Muscle of leg (tissue), 11 donors: ENCODE measurements around the gene MARVELD1. TPM values are rescaled to one million over a fixed set of nuclear protein-coding genes. Genes with fewer than 3 reads are reported as not detected.

Source experiments
- DNase-seq: peaks from one replicate; pipeline ENCODE4 v3.0.0; 2013
- H3K27ac ChIP-seq: one replicate; pipeline ENCODE4 v1.5.1; 2013; ENCODE audit warnings: mild to moderate bottlenecking, low read length, control low read depth
- H3K27me3 ChIP-seq: one replicate; pipeline ENCODE4 v1.6.1; 2013; ENCODE audit warnings: low read length; ENCODE audit not compliant: control insufficient read depth, insufficient read depth
- H3K36me3 ChIP-seq: one replicate; pipeline ENCODE4 v1.6.1; 2013; ENCODE audit warnings: low read length; ENCODE audit not compliant: control insufficient read depth, insufficient read depth
- H3K4me1 ChIP-seq: one replicate; pipeline ENCODE4 v1.6.1; 2013; ENCODE audit warnings: low read length; ENCODE audit not compliant: control insufficient read depth, insufficient read depth
- H3K4me3 ChIP-seq: one replicate; pipeline ENCODE4 v1.5.1; 2013; ENCODE audit warnings: low read length, control low read depth
- H3K9me3 ChIP-seq: replicated peaks from 2 replicates; pipeline ENCODE4 v1.6.1; 2013; ENCODE audit warnings: low read depth, low read length; ENCODE audit not compliant: control insufficient read depth
- WGBS: methylation state at CpG from one replicate; pipeline ENCODE4 v1.1.5; 2013; ENCODE audit warnings: missing lambda C conversion rate; ENCODE audit not compliant: insufficient coverage; 5-methylcytosine and 5-hydroxymethylcytosine counted together
- polyA plus RNA-seq, 8 donors: library from polyadenylated mRNA; unstranded; fragments of 120-200 nt; gene quantifications; one replicate each; pipeline versions ENCODE4 v1.2.1 to v1.2.3, GENCODE V29; 2013; ENCODE audit warnings: inconsistent platforms in 1 of 8, low replicate concordance in 1 of 8; ENCODE audit not compliant: insufficient read length in 8 of 8, insufficient read depth in 1 of 8
- total RNA-seq: library from RNA; stranded (reverse); fragments of 120-200 nt; gene quantifications from one replicate; pipeline ENCODE4 v1.2.4, GENCODE V29; 2013

The MARVELD1 gene
- total and polyA plus RNA-seq, 9 donors: 27.6 to 86.3 (median 54.0) TPM

DNA sequence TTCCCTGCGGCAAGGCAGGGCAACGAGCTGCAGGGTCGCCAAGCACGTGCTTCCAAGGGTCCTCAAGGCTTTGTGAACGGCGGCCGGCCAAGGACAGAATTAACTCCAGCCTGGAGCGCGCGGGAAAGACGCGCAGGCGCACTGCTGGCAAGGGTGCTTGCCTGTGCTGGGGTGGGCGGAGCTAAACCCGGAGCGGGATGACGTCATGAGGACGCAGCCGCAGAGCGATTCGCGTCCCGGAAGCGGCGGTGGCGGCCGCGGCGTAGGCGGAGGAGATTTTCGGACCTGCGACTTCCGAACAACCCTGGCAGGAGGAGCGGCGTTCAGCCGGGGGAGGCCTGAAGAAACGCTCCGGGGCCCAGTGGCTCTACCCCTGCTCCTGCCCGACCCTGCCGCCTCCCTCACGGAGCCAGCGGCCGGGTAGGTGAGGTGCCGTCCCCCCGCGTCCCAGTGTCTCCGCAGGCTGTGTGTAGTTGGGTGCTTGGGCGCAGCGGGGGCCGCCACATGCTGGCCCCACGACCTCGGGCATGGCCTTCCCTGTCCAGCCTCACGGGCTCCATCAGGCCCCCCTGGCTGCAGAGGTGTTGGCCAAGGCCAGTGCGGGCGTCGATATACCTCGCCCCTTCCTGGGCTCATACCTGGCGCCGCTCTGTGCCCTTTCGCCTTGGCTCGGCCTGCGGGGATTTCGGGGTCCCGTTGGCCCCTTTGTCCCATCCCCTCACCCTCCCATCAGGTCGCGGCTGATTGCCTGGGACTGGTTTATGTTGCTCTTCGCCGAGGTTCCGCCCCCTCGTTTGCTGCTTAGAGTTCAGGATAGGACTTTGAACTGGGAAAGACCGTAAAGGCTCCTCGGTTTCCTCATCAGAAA is 23.6 kb downstream of the MARVELD1 start, which contains the start of gene ZFYVE27:
TSS of gene ZFYVE27 (plus strand) at position 227 of the 868 bp plus-strand sequence. CDS start 1,350 bp downstream, outside the sequence.
- peak; percentile 97 for DNase-seq
- peaks cover 2% of the 10 kb centered on the region for H3K9me3 ChIP-seq
- H3K4me3 ChIP-seq: peak within 1 kb of the TSS; percentile 100
- H3K36me3 ChIP-seq: peaks cover 16% of the 10 kb centered on the region
- peak within 1 kb of the TSS; percentile 92 for H3K27ac ChIP-seq
- H3K27me3 ChIP-seq: no peaks in the 10 kb centered on the region
- peaks cover 14% of the 10 kb centered on the region for H3K4me1 ChIP-seq
- WGBS: under 1% methylated on average over 59 of the region's 72 CpGs

DNA sequence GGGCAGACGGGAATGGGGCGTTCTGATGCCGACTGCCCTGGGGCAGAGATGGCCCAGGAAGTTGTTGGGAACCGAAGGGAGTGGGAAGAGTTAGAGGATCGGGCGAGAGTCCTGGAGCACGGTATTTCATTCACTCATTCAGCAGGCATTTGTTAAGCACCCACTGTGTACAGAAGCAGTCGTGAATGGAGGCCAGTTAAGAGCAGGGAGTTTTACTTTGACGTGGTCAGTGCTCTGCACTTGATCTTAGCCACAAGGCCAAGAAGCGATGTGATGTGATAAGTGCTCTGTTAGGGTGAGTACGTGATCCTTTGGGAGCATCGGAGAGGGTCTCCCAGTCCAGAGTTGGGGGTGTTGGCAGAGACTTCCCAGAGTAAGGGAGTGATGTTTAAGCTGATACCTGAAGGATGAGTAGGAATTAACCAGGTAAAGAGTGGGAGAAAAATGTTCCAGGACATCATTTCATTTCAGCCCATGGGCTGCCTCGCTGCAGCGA is 24.3 kb downstream of the MARVELD1 start:
- Histone ChIP-seq H3K4me1 (peaks cover 14% of the 10 kb centered on the region), H3K4me3 (peak overlapping the region; percentile 100), H3K27me3 (no peaks in the 10 kb centered on the region), H3K9me3 (peaks cover 2% of the 10 kb centered on the region), H3K36me3 (peaks cover 17% of the 10 kb centered on the region), H3K27ac (peak overlapping the region; percentile 92)
- WGBS: 57% methylated on average over 6 of the region's 14 CpGs
- DNase-seq: no peak

DNA sequence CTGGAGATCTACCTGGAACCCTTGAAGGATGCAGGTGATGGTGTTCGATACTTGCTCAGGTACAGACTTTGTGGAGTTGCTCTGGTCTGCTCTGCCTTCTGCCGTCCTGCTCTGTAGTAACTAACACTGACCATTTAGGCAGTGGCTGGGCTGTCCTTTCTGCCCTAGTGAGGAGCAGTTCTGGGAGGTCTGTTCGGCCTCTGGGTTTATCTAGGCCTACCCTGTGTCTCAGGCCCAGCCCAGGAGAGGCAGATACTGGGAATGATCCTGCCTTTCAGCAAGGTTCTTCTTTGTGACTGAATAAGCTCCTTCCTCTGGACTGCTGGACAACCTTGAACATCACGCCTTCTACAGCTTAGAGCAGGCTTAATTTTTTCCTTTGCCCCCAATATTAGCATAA is 25.1 kb downstream of the MARVELD1 start:
- Histone ChIP-seq H3K27me3 (no peaks in the 10 kb centered on the region), H3K36me3 (peaks cover 23% of the 10 kb centered on the region), H3K27ac (no peak overlapping the region), H3K4me1 (peaks cover 14% of the 10 kb centered on the region), H3K9me3 (peaks cover 2% of the 10 kb centered on the region), H3K4me3 (no peak overlapping the region)
- no peak for DNase-seq
- WGBS: 80% methylated on average over 1 of the region's 4 CpGs

DNA sequence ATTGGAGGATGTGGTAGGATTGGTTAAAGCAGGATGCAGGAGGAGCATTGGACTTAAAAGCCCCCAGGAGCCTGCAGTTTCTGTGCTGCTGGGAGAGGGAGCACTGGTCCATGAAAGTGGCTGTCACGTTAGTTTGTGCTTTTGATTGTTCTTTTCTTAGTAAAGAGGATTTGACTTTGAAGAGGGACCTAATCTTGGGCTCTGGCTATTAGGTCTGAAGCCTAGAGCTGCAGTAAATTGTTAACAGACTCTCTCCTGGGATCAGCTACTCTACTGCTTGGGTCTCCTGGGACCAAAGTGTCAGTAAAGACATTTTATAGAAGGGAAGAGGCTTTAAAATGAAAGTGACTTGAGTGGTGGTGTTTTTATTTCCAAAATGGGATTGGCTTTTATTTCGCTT is 27.1 kb downstream of the MARVELD1 start:
- H3K36me3 ChIP-seq: peaks cover 31% of the 10 kb centered on the region
- peaks cover 14% of the 10 kb centered on the region for H3K4me1 ChIP-seq
- no peak overlapping the region for H3K27ac ChIP-seq
- WGBS: no CpG with 5 or more reads among the region's 2 CpGs
- no peak for DNase-seq
- peaks cover 2% of the 10 kb centered on the region for H3K9me3 ChIP-seq
- H3K4me3 ChIP-seq: no peak overlapping the region
- H3K27me3 ChIP-seq: no peaks in the 10 kb centered on the region

DNA sequence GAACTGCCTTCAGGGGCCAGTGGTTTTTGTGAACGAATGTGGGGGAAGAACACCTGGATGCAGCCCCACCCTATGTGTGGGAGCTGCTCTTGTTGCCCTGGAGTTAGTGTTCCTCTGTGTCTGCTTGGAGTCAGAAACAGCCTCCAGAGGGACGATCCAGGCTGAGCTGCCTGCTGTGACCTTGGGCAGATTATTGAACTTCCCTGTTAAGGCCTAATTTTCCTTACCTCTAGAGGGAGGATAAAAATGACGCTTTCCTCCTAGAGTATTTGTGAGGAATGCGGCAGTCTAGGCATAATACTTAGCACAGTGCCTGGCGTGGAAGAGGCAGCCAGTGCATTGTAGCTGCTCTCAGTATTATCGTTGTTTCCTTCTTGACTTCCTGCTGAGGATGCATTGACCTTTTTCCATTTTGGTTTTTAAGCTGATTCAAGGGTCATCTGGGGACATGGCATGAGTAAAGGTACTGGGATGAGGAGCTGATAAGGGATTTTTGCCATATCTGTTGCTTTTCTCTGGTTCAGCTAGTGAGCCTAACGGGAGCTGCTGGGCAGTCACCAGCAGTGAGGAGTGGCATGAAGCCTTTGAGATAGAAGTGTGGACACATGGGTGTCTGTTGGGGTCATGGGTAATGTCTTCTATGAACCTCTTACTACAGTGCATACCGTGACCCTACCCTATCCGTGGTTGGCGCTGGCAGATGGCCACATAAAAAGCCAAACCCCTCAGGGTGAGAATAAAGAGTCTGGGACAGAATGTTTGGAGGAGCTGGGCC is 29.8 kb downstream of the MARVELD1 start:
- peaks cover 3% of the 10 kb centered on the region for H3K4me1 ChIP-seq
- no peaks in the 10 kb centered on the region for H3K9me3 ChIP-seq
- peaks cover 43% of the 10 kb centered on the region for H3K36me3 ChIP-seq
- DNase-seq: no peak
- no peak overlapping the region for H3K4me3 ChIP-seq
- no peak overlapping the region for H3K27ac ChIP-seq
- 72% methylated on average over 5 of the region's 10 CpGs for WGBS
- no peaks in the 10 kb centered on the region for H3K27me3 ChIP-seq

DNA sequence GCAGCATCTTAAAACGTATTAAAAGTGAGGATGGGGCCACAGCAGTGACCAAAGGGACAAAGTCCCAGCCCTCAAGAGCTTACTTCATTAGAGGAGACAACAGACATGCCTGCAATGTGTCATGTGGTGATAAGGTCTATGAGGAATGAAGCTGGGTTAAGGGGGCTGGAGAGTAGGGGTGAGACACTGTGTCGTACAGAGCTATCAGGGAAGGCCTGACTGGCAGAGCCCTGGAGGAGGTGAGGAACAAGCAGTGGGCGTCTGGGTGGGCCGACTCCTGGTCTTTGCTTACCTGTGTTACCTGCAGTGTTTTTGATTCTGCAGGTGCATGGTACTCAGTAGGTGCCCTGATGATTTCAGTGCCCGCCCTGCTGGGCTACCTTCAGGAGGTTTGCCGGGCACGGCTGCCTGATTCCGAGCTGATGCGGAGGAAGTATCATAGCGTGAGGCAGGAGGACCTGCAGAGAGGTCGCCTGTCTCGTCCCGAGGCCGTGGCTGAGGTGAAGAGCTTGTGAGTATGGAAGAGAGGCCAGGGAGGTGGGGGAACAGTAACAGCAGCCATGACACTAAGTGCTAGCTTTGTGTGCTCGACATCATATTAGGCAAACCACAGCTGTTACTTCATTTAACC is 31.0 kb downstream of the MARVELD1 start:
- H3K4me3 ChIP-seq: no peak overlapping the region
- H3K9me3 ChIP-seq: no peaks in the 10 kb centered on the region
- no peak for DNase-seq
- no peaks in the 10 kb centered on the region for H3K4me1 ChIP-seq
- 96% methylated on average over 11 of the region's 15 CpGs for WGBS
- no peak overlapping the region for H3K27ac ChIP-seq
- H3K36me3 ChIP-seq: peaks cover 52% of the 10 kb centered on the region
- no peaks in the 10 kb centered on the region for H3K27me3 ChIP-seq

DNA sequence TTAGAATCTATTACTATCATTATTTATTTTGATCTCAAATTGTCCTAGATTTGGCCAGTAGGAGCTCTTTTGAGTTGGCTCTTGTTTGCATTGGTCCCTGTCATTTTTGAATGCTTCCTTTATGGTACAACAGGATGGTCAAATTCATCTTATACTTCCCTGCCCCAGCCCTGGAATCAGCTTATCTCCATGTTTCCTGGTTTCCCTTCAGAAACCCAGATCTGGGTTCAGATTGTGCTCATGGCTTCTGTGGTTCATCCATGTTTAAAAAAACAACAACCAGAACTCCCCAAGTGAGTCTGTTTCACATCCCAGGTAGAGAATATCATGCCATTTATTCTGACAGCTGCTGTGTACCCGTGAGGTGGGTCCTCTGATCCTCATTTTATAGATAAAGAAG is 34.0 kb downstream of the MARVELD1 start:
- no CpG with 5 or more reads among the region's 1 CpG for WGBS
- H3K27me3 ChIP-seq: no peaks in the 10 kb centered on the region
- no peak overlapping the region for H3K4me3 ChIP-seq
- peaks cover 62% of the 10 kb centered on the region for H3K36me3 ChIP-seq
- DNase-seq: no peak
- no peaks in the 10 kb centered on the region for H3K9me3 ChIP-seq
- no peaks in the 10 kb centered on the region for H3K4me1 ChIP-seq
- no peak overlapping the region for H3K27ac ChIP-seq

DNA sequence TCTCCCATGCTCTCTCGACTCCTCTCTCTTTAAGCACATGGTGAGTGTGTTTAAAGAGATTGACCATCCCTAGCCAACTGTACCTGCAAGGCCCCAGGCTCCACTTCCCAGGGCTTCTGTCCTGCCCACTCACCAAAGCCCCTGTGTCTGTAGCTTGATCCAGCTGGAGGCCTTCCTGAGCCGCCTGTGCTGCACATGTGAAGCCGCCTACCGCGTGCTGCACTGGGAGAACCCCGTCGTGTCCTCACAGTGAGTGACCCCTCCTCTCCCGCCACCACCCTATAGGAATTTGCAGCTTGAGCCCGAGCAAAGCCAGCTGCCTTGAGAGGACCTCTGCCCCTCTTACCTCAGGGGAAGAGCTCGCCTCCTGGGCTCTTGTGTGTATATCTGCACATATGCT is 34.6 kb downstream of the MARVELD1 start:
- H3K36me3 ChIP-seq: peaks cover 62% of the 10 kb centered on the region
- 61% methylated on average over 7 of the region's 10 CpGs for WGBS

DNA sequence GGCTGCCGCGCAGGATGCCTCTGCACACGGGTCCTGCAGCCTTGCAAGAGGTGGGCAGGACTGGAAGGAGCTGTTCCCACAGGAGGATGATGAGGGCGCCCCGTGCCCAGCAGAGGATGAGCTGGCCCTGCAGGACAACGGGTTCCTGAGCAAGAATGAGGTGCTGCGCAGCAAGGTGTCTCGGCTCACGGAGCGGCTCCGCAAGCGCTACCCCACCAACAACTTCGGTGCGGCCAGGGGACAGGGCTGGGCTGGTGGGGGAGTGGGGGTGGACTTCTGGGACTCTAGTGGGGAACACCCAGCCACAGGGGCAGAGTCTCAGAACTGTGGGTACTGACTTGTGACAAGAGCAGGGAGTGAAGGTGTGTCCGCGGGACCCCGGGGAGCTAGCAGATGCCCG is 39.4 kb downstream of the MARVELD1 start:
- Histone ChIP-seq H3K4me1 (no peaks in the 10 kb centered on the region), H3K27me3 (no peaks in the 10 kb centered on the region), H3K4me3 (no peak overlapping the region), H3K36me3 (peaks cover 89% of the 10 kb centered on the region), H3K9me3 (peaks cover 4% of the 10 kb centered on the region), H3K27ac (no peak overlapping the region)
- 97% methylated on average over 16 of the region's 18 CpGs for WGBS
- DNase-seq: no peak

More for the DNA sequence above, 34.6 kb downstream of the MARVELD1 start:
- no peak for DNase-seq
- Histone ChIP-seq H3K4me1 (no peaks in the 10 kb centered on the region), H3K4me3 (no peak overlapping the region), H3K9me3 (no peaks in the 10 kb centered on the region), H3K27ac (no peak overlapping the region), H3K27me3 (no peaks in the 10 kb centered on the region)

DNA sequence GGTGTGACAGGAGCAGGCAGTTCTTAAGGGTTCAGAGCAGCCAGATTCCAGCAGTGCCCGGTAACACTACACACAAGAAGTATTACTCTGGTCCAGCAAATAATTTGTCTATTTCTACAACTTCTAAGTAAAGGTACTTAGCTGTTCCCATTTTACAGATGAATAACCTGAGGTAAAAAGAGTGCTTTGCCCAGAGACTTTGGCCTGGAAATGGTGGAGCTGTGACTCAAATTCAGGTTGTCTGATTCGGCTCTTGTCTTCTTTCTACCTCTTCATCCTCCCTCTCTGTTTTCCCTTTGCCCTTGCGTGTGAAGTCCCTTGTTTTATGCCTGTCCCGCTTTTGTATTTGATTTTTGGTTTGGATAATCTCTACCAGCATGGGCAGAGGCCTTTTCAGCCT is 41.2 kb downstream of the MARVELD1 start:
- Histone ChIP-seq H3K27me3 (no peaks in the 10 kb centered on the region), H3K36me3 (peaks cover 83% of the 10 kb centered on the region), H3K9me3 (peaks cover 4% of the 10 kb centered on the region), H3K27ac (no peak overlapping the region), H3K4me3 (no peak overlapping the region), H3K4me1 (no peaks in the 10 kb centered on the region)
- DNase-seq: no peak
- WGBS: no CpG with 5 or more reads among the region's 4 CpGs
